IPS-18a (cell line): Measurements from ENCODE around the gene CSF2.

Experiments
- H3K27ac ChIP-seq: one replicate; pipeline ENCODE4 v1.5.1; 2013; ENCODE audit warnings: low read length
- H3K27me3 ChIP-seq: one replicate; pipeline ENCODE4 v1.6.1; 2013; ENCODE audit warnings: mild to moderate bottlenecking, low read length; ENCODE audit not compliant: control insufficient read depth, insufficient read depth
- H3K36me3 ChIP-seq: one replicate; pipeline ENCODE4 v1.6.1; 2013; ENCODE audit warnings: low read depth, low read length; ENCODE audit not compliant: control insufficient read depth
- H3K4me1 ChIP-seq: one replicate; pipeline ENCODE4 v1.6.1; 2013; ENCODE audit warnings: low read depth, low read length; ENCODE audit not compliant: control insufficient read depth
- H3K4me3 ChIP-seq: one replicate; pipeline ENCODE4 v1.5.1; 2013; ENCODE audit warnings: low read length
- H3K9ac ChIP-seq: one replicate; pipeline ENCODE4 v1.6.1; 2013; ENCODE audit warnings: mild to moderate bottlenecking, low read length, moderate library complexity
- H3K9me3 ChIP-seq: one replicate; pipeline ENCODE4 v1.6.1; 2013; ENCODE audit warnings: low read depth, low read length; ENCODE audit not compliant: control insufficient read depth

The CSF2 gene

DNA sequence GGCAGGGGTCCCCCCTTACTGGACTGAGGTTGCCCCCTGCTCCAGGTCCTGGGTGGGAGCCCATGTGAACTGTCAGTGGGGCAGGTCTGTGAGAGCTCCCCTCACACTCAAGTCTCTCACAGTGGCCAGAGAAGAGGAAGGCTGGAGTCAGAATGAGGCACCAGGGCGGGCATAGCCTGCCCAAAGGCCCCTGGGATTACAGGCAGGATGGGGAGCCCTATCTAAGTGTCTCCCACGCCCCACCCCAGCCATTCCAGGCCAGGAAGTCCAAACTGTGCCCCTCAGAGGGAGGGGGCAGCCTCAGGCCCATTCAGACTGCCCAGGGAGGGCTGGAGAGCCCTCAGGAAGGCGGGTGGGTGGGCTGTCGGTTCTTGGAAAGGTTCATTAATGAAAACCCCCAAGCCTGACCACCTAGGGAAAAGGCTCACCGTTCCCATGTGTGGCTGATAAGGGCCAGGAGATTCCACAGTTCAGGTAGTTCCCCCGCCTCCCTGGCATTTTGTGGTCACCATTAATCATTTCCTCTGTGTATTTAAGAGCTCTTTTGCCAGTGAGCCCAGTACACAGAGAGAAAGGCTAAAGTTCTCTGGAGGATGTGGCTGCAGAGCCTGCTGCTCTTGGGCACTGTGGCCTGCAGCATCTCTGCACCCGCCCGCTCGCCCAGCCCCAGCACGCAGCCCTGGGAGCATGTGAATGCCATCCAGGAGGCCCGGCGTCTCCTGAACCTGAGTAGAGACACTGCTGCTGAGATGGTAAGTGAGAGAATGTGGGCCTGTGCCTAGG is at the start of gene CSF2:
CSF2 (plus strand) TSS at position 559 of the 783 bp plus-strand sequence; CDS start at position 594, 35 bp downstream.
- H3K9me3 ChIP-seq = no peaks in the 10 kb centered on the region
- no peak within 1 kb of the TSS for H3K27ac ChIP-seq
- H3K36me3 ChIP-seq = no peaks in the 10 kb centered on the region
- H3K4me3 ChIP-seq = no peak within 1 kb of the TSS
- H3K4me1 ChIP-seq = no peaks in the 10 kb centered on the region
- no peak within 1 kb of the TSS for H3K9ac ChIP-seq
- H3K27me3 ChIP-seq = no peaks in the 10 kb centered on the region

DNA sequence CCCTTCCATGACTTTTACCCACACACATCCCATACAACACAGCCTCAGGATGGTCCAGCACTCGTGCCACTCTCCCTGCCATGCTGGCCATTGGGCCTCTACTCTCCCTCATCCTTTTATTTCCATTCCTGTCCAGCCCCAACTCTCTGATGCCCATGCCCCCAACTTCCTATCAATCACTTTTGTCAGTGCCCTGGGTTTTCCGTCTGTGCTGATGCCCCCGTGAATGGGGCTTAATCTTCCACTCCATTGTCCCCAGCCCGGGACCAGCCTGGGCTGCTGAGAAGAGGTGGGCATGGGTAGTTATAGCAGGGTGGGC is 49.5 kb upstream of the CSF2 start:
- Histone ChIP-seq H3K4me3 (no peak overlapping the region), H3K9ac (no peak overlapping the region), H3K9me3 (no peaks in the 10 kb centered on the region), H3K36me3 (no peaks in the 10 kb centered on the region), H3K4me1 (no peaks in the 10 kb centered on the region), H3K27me3 (no peaks in the 10 kb centered on the region), H3K27ac (no peak overlapping the region)

DNA sequence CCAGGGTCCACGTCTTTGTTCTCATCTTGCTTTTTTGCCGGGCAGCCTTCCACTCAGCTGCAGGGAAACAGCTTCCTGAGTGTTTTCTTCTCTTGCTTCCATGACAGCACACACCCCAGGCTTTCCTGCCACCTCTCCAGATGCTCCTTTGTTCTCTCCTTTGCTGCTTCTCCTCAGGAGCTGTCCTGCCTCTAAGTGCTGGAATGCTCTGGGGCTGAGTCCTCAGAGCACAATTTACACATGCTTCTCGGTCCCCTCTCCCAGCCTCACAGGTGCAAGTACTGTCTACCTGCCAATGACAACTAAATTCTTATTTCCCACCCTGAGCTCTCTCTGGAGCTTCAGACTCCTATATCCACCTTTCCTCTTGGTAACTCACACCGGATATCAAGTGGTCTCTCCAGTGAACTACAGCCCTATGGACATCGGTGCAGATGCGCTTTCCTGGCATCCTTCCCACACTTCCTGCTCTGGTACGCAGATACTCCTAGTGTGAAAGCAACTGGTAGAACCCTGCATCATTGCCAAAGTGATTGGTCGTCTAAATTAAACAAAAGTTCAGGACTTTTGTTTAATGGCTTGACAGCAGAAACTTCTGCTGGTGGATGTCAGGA is 48.7 kb upstream of the CSF2 start:
- H3K4me1 ChIP-seq = no peaks in the 10 kb centered on the region
- no peaks in the 10 kb centered on the region for H3K27me3 ChIP-seq

DNA sequence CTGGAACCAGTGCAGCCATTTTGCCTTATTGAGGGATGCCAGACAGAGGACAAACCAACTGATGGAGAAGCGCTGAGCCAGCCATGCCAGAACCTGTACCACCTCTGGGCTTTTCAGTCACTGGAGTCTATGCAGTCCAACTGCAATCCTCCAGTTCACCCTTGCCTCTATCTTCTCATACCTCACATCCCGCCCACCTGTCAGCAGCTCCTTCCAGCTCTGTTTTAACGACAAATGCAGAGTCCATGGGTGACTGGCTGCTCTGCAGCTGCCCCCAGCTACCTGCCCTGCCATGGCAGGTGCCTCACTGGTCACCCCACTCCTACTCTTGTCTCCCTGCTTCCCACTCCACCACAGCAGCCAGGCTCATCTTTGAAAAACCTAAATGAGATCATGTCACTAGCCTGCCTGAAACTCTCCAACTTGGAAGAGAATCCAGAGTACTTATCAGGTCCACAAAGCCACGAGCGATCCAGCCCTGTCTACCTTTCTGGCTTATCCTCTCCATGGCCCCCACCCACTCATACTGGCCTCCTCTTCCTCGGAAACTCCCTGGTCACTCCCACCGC is 48.1 kb upstream of the CSF2 start:
- Histone ChIP-seq H3K9ac (no peak overlapping the region), H3K9me3 (no peaks in the 10 kb centered on the region), H3K27me3 (no peaks in the 10 kb centered on the region), H3K36me3 (no peaks in the 10 kb centered on the region), H3K4me1 (no peaks in the 10 kb centered on the region), H3K4me3 (no peak overlapping the region), H3K27ac (no peak overlapping the region)

More for the DNA sequence above, 48.7 kb upstream of the CSF2 start:
- Histone ChIP-seq H3K9ac (no peak overlapping the region), H3K27ac (no peak overlapping the region), H3K9me3 (no peaks in the 10 kb centered on the region), H3K4me3 (no peak overlapping the region), H3K36me3 (no peaks in the 10 kb centered on the region)

DNA sequence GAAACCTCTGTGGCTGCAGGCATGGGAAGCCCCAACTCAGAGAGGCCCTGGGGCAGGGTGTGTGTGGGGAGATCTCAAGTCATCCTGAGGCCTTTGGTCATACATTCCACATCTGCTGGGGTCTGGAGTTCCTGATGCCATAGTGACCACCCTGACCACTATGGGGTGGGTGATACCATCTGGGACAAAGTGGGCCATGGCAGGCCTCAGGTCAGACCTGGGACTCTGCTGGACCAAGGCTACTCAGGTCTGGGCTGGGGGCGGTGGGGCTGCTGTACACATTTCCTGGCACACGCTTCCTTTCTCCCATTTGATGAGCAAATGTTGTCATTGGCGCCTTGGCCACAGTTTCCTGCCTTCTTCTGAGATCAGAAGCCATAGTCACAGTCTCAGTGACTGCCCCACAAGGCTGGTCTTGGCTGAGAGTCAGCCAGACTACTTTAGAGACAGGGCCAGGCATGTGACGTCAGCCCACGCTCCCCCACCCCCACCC is 47.0 kb upstream of the CSF2 start:
- Histone ChIP-seq H3K27me3 (no peaks in the 10 kb centered on the region), H3K36me3 (no peaks in the 10 kb centered on the region), H3K4me1 (no peaks in the 10 kb centered on the region), H3K27ac (no peak overlapping the region), H3K4me3 (no peak overlapping the region), H3K9ac (no peak overlapping the region), H3K9me3 (no peaks in the 10 kb centered on the region)

DNA sequence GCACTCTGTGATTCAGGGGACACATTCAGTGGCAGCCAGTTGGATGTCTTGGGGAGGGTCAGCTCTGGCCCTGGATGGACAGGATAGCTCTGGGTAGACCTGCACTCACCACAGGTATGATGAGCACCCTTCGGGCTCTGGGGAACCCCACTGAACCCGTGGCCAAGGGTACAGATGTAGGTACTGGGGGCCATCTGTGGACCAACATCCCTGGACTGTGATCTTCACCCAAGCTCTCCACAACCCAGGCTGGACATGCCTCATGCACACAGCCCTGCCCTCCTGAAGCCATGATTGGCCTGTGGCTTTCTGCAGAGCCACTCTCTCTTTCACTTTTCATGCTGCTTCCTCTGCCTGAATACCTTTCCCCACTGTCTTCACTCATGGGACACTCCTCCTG is 46.6 kb upstream of the CSF2 start:
- no peaks in the 10 kb centered on the region for H3K4me1 ChIP-seq
- no peaks in the 10 kb centered on the region for H3K9me3 ChIP-seq
- H3K4me3 ChIP-seq = no peak overlapping the region
- H3K27ac ChIP-seq = no peak overlapping the region
- no peak overlapping the region for H3K9ac ChIP-seq
- H3K36me3 ChIP-seq = no peaks in the 10 kb centered on the region
- H3K27me3 ChIP-seq = no peaks in the 10 kb centered on the region

DNA sequence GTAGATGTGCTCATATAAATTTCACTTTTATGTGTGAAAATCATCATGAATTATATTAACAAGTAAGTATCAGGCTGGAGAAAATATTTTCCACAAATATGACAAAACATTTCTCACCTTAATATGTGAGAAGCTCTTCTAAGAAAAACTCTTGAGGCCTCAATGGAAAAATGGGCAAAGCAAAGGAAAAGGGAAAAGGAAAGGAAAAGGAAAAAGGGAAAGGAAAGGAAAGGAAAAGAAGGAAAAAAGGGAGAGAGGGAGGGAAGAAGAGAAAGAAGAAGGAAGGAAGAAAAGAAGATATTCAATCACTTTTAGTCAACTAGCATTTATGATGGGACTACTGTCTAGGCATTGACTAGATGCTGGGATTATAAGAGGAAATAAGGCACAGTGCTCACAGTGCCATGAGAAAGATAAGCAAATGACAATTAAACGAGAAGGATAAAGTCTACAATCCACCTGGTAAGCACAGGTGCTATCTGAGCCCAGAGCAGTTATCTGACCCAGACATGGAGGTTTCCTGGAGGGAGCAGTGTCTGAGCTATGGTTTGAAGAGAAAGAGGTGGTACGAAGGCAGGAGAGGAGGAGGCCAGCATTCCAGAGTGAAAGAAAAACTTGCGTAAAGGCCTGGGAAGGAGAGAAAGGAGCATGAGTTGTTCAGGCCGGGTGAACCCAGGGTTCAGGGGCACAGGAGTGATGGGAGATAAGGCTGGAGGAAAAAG is 43.8 kb upstream of the CSF2 start:
- no peak overlapping the region for H3K4me3 ChIP-seq
- no peak overlapping the region for H3K27ac ChIP-seq
- H3K9me3 ChIP-seq = no peaks in the 10 kb centered on the region
- no peaks in the 10 kb centered on the region for H3K36me3 ChIP-seq
- no peaks in the 10 kb centered on the region for H3K27me3 ChIP-seq
- no peak overlapping the region for H3K9ac ChIP-seq
- no peaks in the 10 kb centered on the region for H3K4me1 ChIP-seq

DNA sequence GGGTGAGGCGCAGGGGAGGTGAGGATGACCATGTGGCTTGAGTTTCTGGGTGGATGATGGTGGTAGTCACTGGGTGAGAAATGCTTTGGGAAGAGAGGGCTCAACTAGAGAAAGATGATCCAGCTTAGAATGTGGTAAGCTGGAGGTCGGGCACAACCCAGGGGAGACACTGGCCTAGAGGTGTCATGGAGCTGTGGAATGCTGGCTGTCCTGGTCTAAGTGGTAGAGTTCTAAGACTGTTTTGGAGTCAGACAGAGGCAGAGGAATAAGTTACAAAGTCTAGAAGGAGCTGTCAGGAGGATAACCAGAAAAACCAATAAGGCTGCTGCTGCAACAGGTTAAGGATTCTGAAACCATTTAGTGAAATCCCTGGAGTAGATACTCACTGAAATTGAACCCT is 43.0 kb upstream of the CSF2 start:
- Histone ChIP-seq H3K27ac (no peak overlapping the region), H3K4me1 (no peaks in the 10 kb centered on the region), H3K4me3 (no peak overlapping the region), H3K9me3 (no peaks in the 10 kb centered on the region), H3K36me3 (no peaks in the 10 kb centered on the region), H3K9ac (no peak overlapping the region), H3K27me3 (no peaks in the 10 kb centered on the region)

DNA sequence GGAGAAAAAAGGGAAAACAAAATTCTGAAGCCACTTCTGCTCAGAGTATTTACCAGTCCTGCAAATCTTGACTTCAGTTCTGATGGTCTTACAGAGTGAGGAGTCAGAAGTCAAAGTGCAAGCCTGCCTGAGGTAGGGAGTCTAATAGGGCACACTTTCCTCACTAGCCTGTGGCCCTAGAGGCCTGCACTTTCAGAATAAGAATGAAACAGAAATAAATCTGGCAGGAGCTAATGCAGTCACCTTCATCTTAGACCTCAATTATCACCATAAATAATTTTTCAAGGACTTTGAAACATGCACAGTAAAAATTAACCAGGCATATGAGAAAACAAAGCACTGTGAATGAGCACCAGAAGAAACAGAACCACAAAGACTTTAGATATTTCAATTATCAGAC is 41.4 kb upstream of the CSF2 start:
- H3K9me3 ChIP-seq = no peaks in the 10 kb centered on the region
- no peak overlapping the region for H3K4me3 ChIP-seq
- no peaks in the 10 kb centered on the region for H3K27me3 ChIP-seq
- H3K4me1 ChIP-seq = no peaks in the 10 kb centered on the region
- H3K27ac ChIP-seq = no peak overlapping the region
- no peaks in the 10 kb centered on the region for H3K36me3 ChIP-seq
- no peak overlapping the region for H3K9ac ChIP-seq

DNA sequence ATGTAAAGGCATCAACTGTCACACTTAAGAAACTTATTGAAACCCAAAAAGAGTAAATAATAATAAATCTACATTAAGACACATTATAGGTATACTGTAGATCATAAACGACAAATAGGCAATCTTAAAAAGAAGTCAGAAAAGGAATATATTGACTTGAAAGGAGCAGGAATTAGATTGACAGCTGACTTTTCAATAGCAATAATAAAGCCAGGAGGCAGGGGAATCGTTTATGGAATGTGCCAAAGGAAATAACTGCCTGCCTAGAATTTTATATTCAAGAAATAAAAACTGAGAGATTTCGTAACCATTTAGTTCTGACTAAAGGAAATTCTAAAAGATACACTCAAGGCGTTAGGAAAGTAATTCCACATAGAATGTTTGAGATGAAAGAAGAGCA is 40.5 kb upstream of the CSF2 start:
- Histone ChIP-seq H3K4me3 (no peak overlapping the region), H3K9me3 (no peaks in the 10 kb centered on the region), H3K4me1 (no peaks in the 10 kb centered on the region), H3K27ac (no peak overlapping the region), H3K9ac (no peak overlapping the region), H3K36me3 (no peaks in the 10 kb centered on the region), H3K27me3 (no peaks in the 10 kb centered on the region)

DNA sequence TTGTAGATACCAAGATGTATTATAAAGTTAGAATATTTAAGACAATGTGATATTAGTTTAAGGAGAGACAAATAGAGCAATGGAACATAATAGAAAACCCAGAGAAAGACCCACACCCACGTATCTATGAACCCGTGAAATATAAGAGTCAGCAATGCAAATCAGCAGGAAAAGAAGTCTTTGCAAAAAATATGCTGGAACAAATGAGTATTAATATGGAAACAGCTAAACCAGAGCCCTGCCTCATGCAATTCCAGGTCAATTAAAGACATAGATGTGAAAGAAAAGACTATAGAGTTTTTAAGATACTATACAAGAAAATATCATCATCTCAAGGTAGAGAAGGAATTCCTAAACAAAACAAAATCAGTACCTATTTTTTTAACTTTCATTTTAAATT is 36.2 kb upstream of the CSF2 start:
- H3K4me1 ChIP-seq = no peaks in the 10 kb centered on the region
- H3K27ac ChIP-seq = no peak overlapping the region
- no peaks in the 10 kb centered on the region for H3K9me3 ChIP-seq
- no peak overlapping the region for H3K9ac ChIP-seq
- no peaks in the 10 kb centered on the region for H3K27me3 ChIP-seq
- no peaks in the 10 kb centered on the region for H3K36me3 ChIP-seq
- H3K4me3 ChIP-seq = no peak overlapping the region
